Muscle of leg (tissue), 11 donors: ENCODE data around the gene CCNK. TPM values are rescaled to one million over a fixed set of nuclear protein-coding genes. Genes with fewer than 3 reads are reported as not detected.

Source experiments
- DNase-seq: peaks from one replicate; pipeline ENCODE4 v3.0.0; 2013
- H3K27ac ChIP-seq: one replicate; pipeline ENCODE4 v1.5.1; 2013; ENCODE audit warnings: mild to moderate bottlenecking, low read length, control low read depth
- H3K27me3 ChIP-seq: one replicate; pipeline ENCODE4 v1.6.1; 2013; ENCODE audit warnings: low read length; ENCODE audit not compliant: control insufficient read depth, insufficient read depth
- H3K36me3 ChIP-seq: one replicate; pipeline ENCODE4 v1.6.1; 2013; ENCODE audit warnings: low read length; ENCODE audit not compliant: control insufficient read depth, insufficient read depth
- H3K4me1 ChIP-seq: one replicate; pipeline ENCODE4 v1.6.1; 2013; ENCODE audit warnings: low read length; ENCODE audit not compliant: control insufficient read depth, insufficient read depth
- H3K4me3 ChIP-seq: one replicate; pipeline ENCODE4 v1.5.1; 2013; ENCODE audit warnings: low read length, control low read depth
- H3K9me3 ChIP-seq: replicated peaks from 2 replicates; pipeline ENCODE4 v1.6.1; 2013; ENCODE audit warnings: low read depth, low read length; ENCODE audit not compliant: control insufficient read depth
- WGBS: methylation state at CpG from one replicate; pipeline ENCODE4 v1.1.5; 2013; ENCODE audit warnings: missing lambda C conversion rate; ENCODE audit not compliant: insufficient coverage; 5-methylcytosine and 5-hydroxymethylcytosine counted together
- polyA plus RNA-seq, 8 donors: library from polyadenylated mRNA; unstranded; fragments of 120-200 nt; gene quantifications; one replicate each; pipeline versions ENCODE4 v1.2.1 to v1.2.3, GENCODE V29; 2013; ENCODE audit warnings: inconsistent platforms in 1 of 8, low replicate concordance in 1 of 8; ENCODE audit not compliant: insufficient read length in 8 of 8, insufficient read depth in 1 of 8
- total RNA-seq: library from RNA; stranded (reverse); fragments of 120-200 nt; gene quantifications from one replicate; pipeline ENCODE4 v1.2.4, GENCODE V29; 2013

CCNK gene
- total and polyA plus RNA-seq, 9 donors, result 18.0 to 41.9 (median 35.1) TPM

- H3K36me3 ChIP-seq, result peaks cover 57% of the 10 kb centered on the region
Measured at GRCh38 chr14:99512110-99512449, 30.9 kb downstream of the CCNK start.

GRCh38 chr14:99512571-99513182, 31.5 kb downstream of the CCNK start:
- H3K4me3 ChIP-seq, result no peak overlapping the region
- H3K4me1 ChIP-seq, result peaks cover 9% of the 10 kb centered on the region
- H3K27ac ChIP-seq, result no peak overlapping the region
- H3K9me3 ChIP-seq, result no peaks in the 10 kb centered on the region
- WGBS, result 90% methylated on average over 13 of the region's 16 CpGs
- no peaks in the 10 kb centered on the region for H3K27me3 ChIP-seq
- H3K36me3 ChIP-seq, result peaks cover 51% of the 10 kb centered on the region
- no peak for DNase-seq

More at GRCh38 chr14:99512110-99512449, 30.9 kb downstream of the CCNK start:
- 77% methylated on average over 5 of the region's 10 CpGs for WGBS
- Histone ChIP-seq H3K9me3 (no peaks in the 10 kb centered on the region), H3K27ac (no peak overlapping the region), H3K4me3 (no peak overlapping the region), H3K4me1 (peaks cover 9% of the 10 kb centered on the region), H3K27me3 (no peaks in the 10 kb centered on the region)
- no peak for DNase-seq

- 82% methylated on average over 10 of the region's 15 CpGs for WGBS
Measured at GRCh38 chr14:99513183-99513694, 32.0 kb downstream of the CCNK start.

GRCh38 chr14:99513946-99514551, 32.8 kb downstream of the CCNK start:
- no peaks in the 10 kb centered on the region for H3K9me3 ChIP-seq
- no peak for DNase-seq
- 81% methylated on average over 12 of the region's 13 CpGs for WGBS

More at GRCh38 chr14:99513183-99513694, 32.0 kb downstream of the CCNK start:
- Histone ChIP-seq H3K27me3 (no peaks in the 10 kb centered on the region), H3K36me3 (peaks cover 45% of the 10 kb centered on the region), H3K27ac (no peak overlapping the region), H3K4me3 (no peak overlapping the region), H3K4me1 (peaks cover 9% of the 10 kb centered on the region), H3K9me3 (no peaks in the 10 kb centered on the region)
- no peak for DNase-seq

GRCh38 chr14:99514552-99515300, 33.5 kb downstream of the CCNK start:
- H3K27ac ChIP-seq, result no peak overlapping the region
- H3K27me3 ChIP-seq, result no peaks in the 10 kb centered on the region
- no peaks in the 10 kb centered on the region for H3K9me3 ChIP-seq
- H3K36me3 ChIP-seq, result peaks cover 30% of the 10 kb centered on the region
- no peak overlapping the region for H3K4me3 ChIP-seq
- 86% methylated on average over 16 of the region's 20 CpGs for WGBS
- no peak for DNase-seq
- peaks cover 9% of the 10 kb centered on the region for H3K4me1 ChIP-seq

More at GRCh38 chr14:99513946-99514551, 32.8 kb downstream of the CCNK start:
- no peak overlapping the region for H3K4me3 ChIP-seq
- peaks cover 37% of the 10 kb centered on the region for H3K36me3 ChIP-seq
- H3K27me3 ChIP-seq, result no peaks in the 10 kb centered on the region
- H3K27ac ChIP-seq, result no peak overlapping the region
- peaks cover 9% of the 10 kb centered on the region for H3K4me1 ChIP-seq

GRCh38 chr14:99515301-99516155, 34.3 kb downstream of the CCNK start:
- peak; percentile 10 for DNase-seq
- no peaks in the 10 kb centered on the region for H3K9me3 ChIP-seq
- H3K36me3 ChIP-seq, result peaks cover 26% of the 10 kb centered on the region
- peaks cover 8% of the 10 kb centered on the region for H3K4me1 ChIP-seq
- no peak overlapping the region for H3K27ac ChIP-seq
- WGBS, result 82% methylated on average over 17 of the region's 27 CpGs
- no peaks in the 10 kb centered on the region for H3K27me3 ChIP-seq
- H3K4me3 ChIP-seq, result no peak overlapping the region

- Histone ChIP-seq H3K27me3 (no peaks in the 10 kb centered on the region), H3K4me1 (peaks cover 5% of the 10 kb centered on the region), H3K27ac (no peak overlapping the region), H3K36me3 (peaks cover 22% of the 10 kb centered on the region), H3K4me3 (no peak overlapping the region), H3K9me3 (no peaks in the 10 kb centered on the region)
- WGBS, result 84% methylated on average over 23 of the region's 24 CpGs
- DNase-seq, result peak; percentile 8
Measured at GRCh38 chr14:99516156-99516870, 35.1 kb downstream of the CCNK start.

- no peaks in the 10 kb centered on the region for H3K9me3 ChIP-seq
- peaks cover 16% of the 10 kb centered on the region for H3K36me3 ChIP-seq
- no peak overlapping the region for H3K27ac ChIP-seq
- WGBS, result 82% methylated on average over 12 of the region's 14 CpGs
- H3K4me3 ChIP-seq, result no peak overlapping the region
- peak; percentile 3 for DNase-seq
- no peaks in the 10 kb centered on the region for H3K27me3 ChIP-seq
- H3K4me1 ChIP-seq, result peaks cover under 1% of the 10 kb centered on the region
Measured at GRCh38 chr14:99516871-99517642, 35.8 kb downstream of the CCNK start.
